ENCODE results near the gene CACNG5.

Gene CACNG5

GRCh38 chr17:66829386-66829864, 5.5 kb upstream of the CACNG5 start:
- peak; percentile 83 for DNase-seq

GRCh38 chr17:66829883-66830282, 5.0 kb upstream of the CACNG5 start:
- DNase-seq = no peak

- DNase-seq = no peak
Observed at GRCh38 chr17:66830451-66830850, 4.5 kb upstream of the CACNG5 start.

- DNase-seq = no peak
Observed at GRCh38 chr17:66831383-66832210, 3.3 kb upstream of the CACNG5 start.

GRCh38 chr17:66833201-66833600, 1.7 kb upstream of the CACNG5 start:
- DNase-seq = no peak

- DNase-seq = no peak
Observed at GRCh38 chr17:66834426-66834918, 445 bp upstream of the CACNG5 start.

- no peak for DNase-seq
Observed at GRCh38 chr17:66835476-66835875, 559 bp downstream of the CACNG5 start.

GRCh38 chr17:66836063-66837005, 1.4 kb downstream of the CACNG5 start:
- no peak for DNase-seq

GRCh38 chr17:66837226-66837625, 2.3 kb downstream of the CACNG5 start:
- no peak for DNase-seq

- DNase-seq = no peak
Observed at GRCh38 chr17:66837885-66838665, 3.2 kb downstream of the CACNG5 start.

GRCh38 chr17:66839616-66840015, 4.7 kb downstream of the CACNG5 start:
- DNase-seq = no peak

- DNase-seq = no peak
Observed at GRCh38 chr17:66840061-66840460, 5.1 kb downstream of the CACNG5 start.

- DNase-seq = no peak
Observed at GRCh38 chr17:66841328-66841727, 6.4 kb downstream of the CACNG5 start.

- no peak for DNase-seq
Observed at GRCh38 chr17:66841744-66842143, 6.8 kb downstream of the CACNG5 start.

- DNase-seq = no peak
Observed at GRCh38 chr17:66842505-66842904, 7.6 kb downstream of the CACNG5 start.

GRCh38 chr17:66842959-66843358, 8.0 kb downstream of the CACNG5 start:
- no peak for DNase-seq

- DNase-seq = no peak
Observed at GRCh38 chr17:66843627-66844026, 8.7 kb downstream of the CACNG5 start.

- no peak for DNase-seq
Observed at GRCh38 chr17:66847704-66848103, 12.8 kb downstream of the CACNG5 start.

- DNase-seq = no peak
Observed at GRCh38 chr17:66848496-66848895, 13.6 kb downstream of the CACNG5 start.

GRCh38 chr17:66849032-66849655, 14.2 kb downstream of the CACNG5 start:
- DNase-seq = no peak

- no peak for DNase-seq
Observed at GRCh38 chr17:66849851-66850580, 15.1 kb downstream of the CACNG5 start.

Measured in right forelimb (tissue), 1 donor.